WTC11 (cell line): ENCODE measurements around the gene FICD.

Experiments used
- ATF3 ChIP-seq: sonication (generic); formaldehyde crosslinking; conservative IDR thresholded peaks from 2 replicates; pipeline ENCODE4 v1.8.1; 2022; ENCODE audit warnings: mild to moderate bottlenecking, missing genetic modification reagents
- ELF4 ChIP-seq: sonication (generic); formaldehyde crosslinking; IDR thresholded peaks from 2 replicates; pipeline ENCODE4 v1.8.1; 2022; ENCODE audit warnings: low read depth, mild to moderate bottlenecking, moderate library complexity, missing genetic modification reagents
- FOXK1 ChIP-seq: sonication (generic); formaldehyde crosslinking; IDR thresholded peaks from 2 replicates; pipeline ENCODE4 v1.8.0; 2022; ENCODE audit warnings: mild to moderate bottlenecking, moderate library complexity, missing genetic modification reagents
- GABPB1 ChIP-seq: sonication (generic); formaldehyde crosslinking; IDR thresholded peaks from 2 replicates; pipeline ENCODE4 v1.8.1; 2023; ENCODE audit warnings: mild to moderate bottlenecking, missing genetic modification reagents
- MAX ChIP-seq: sonication (generic); formaldehyde crosslinking; IDR thresholded peaks from 2 replicates; pipeline ENCODE4 v1.8.0; 2022; ENCODE audit warnings: mild to moderate bottlenecking, missing genetic modification reagents
- NFATC4 ChIP-seq: fragments of 250-450 bp; sonication (Bioruptor Pico); IDR thresholded peaks from 2 replicates; pipeline ENCODE4 v1.9.0; 2021; ENCODE audit warnings: mild to moderate bottlenecking
- SMAD4 ChIP-seq: sonication (generic); formaldehyde crosslinking; IDR thresholded peaks from 2 replicates; pipeline ENCODE4 v1.8.0; 2022; ENCODE audit warnings: mild to moderate bottlenecking, missing genetic modification reagents
- SP1 ChIP-seq: sonication (generic); formaldehyde crosslinking; conservative IDR thresholded peaks from 2 replicates; pipeline ENCODE4 v1.8.1; 2022; ENCODE audit warnings: missing genetic modification reagents
- TP53 ChIP-seq: sonication (generic); formaldehyde crosslinking; IDR thresholded peaks from 2 replicates; pipeline ENCODE4 v1.8.1; 2023; ENCODE audit warnings: mild to moderate bottlenecking, missing genetic modification reagents
- ZNF219 ChIP-seq: sonication (generic); formaldehyde crosslinking; IDR thresholded peaks from 2 replicates; pipeline ENCODE4 v1.8.0; 2023; ENCODE audit warnings: missing genetic modification reagents, mild to moderate bottlenecking, borderline replicate concordance
- TF ChIP-seq, protein P1 (sequence below): sonication (generic); formaldehyde crosslinking; IDR thresholded peaks from 2 replicates; pipeline ENCODE4 v1.8.1; 2023; ENCODE audit warnings: mild to moderate bottlenecking, missing genetic modification reagents
- TF ChIP-seq, protein P2 (sequence below): fragments of 200-600 bp; IDR thresholded peaks from 2 replicates; pipeline ENCODE4 v1.8.0; 2022; ENCODE audit warnings: antibody characterized with exemption

- no peak for TF ChIP-seq NFATC4 (CRISPR knock-in tag)
- TF ChIP-seq MAX = no peak
- no peak for TF ChIP-seq ELF4 (CRISPR knock-in tag)
- TF ChIP-seq FOXK1 = no peak
- no peak for TF ChIP-seq SP1 (CRISPR knock-in tag)
- no peak for TF ChIP-seq TP53 (CRISPR knock-in tag)
- TF ChIP-seq, protein P1, sequence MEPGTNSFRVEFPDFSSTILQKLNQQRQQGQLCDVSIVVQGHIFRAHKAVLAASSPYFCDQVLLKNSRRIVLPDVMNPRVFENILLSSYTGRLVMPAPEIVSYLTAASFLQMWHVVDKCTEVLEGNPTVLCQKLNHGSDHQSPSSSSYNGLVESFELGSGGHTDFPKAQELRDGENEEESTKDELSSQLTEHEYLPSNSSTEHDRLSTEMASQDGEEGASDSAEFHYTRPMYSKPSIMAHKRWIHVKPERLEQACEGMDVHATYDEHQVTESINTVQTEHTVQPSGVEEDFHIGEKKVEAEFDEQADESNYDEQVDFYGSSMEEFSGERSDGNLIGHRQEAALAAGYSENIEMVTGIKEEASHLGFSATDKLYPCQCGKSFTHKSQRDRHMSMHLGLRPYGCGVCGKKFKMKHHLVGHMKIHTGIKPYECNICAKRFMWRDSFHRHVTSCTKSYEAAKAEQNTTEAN (CRISPR knock-in tag) = no peak
- TF ChIP-seq, protein P2, sequence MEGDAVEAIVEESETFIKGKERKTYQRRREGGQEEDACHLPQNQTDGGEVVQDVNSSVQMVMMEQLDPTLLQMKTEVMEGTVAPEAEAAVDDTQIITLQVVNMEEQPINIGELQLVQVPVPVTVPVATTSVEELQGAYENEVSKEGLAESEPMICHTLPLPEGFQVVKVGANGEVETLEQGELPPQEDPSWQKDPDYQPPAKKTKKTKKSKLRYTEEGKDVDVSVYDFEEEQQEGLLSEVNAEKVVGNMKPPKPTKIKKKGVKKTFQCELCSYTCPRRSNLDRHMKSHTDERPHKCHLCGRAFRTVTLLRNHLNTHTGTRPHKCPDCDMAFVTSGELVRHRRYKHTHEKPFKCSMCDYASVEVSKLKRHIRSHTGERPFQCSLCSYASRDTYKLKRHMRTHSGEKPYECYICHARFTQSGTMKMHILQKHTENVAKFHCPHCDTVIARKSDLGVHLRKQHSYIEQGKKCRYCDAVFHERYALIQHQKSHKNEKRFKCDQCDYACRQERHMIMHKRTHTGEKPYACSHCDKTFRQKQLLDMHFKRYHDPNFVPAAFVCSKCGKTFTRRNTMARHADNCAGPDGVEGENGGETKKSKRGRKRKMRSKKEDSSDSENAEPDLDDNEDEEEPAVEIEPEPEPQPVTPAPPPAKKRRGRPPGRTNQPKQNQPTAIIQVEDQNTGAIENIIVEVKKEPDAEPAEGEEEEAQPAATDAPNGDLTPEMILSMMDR = no peak
- no peak for TF ChIP-seq SMAD4 (CRISPR knock-in tag)
- TF ChIP-seq GABPB1 = no peak
- TF ChIP-seq ZNF219 (CRISPR knock-in tag) = no peak
- TF ChIP-seq ATF3 (CRISPR knock-in tag) = no peak
Measured at GRCh38 chr12:108502922-108503321, 12.2 kb upstream of the FICD start.
